Erythroblast (primary cell): ENCODE results near the gene COPA.

ENCODE experiments used
- GATA1 ChIP-seq: IDR thresholded peaks from 2 replicates; pipeline ENCODE4 v1.6.1; 2011; ENCODE audit warnings: low read depth, mild to moderate bottlenecking, control low read depth, low read length, moderate library complexity
- POLR2A ChIP-seq: IDR thresholded peaks from 2 replicates; pipeline ENCODE4 v1.6.1; 2011; ENCODE audit warnings: mild to moderate bottlenecking, low read length

GRCh38 chr1:160291248-160292220 is 51.5 kb downstream of the COPA start:
- no peak for TF ChIP-seq POLR2A
- no peak for TF ChIP-seq GATA1
